22Rv1 (cell line): Measurements from ENCODE around the gene CEBPE.

Experiments used
- CTCF ChIP-seq: fragments of 450-650 bp; IDR thresholded peaks from 2 replicates; pipeline ENCODE4 v1.5.1; 2017; ENCODE audit warnings: mild to moderate bottlenecking
- ZFX ChIP-seq: fragments of 450-650 bp; IDR thresholded peaks from 2 replicates; pipeline ENCODE4 v1.6.1; 2017; ENCODE audit warnings: antibody characterized with exemption, borderline replicate concordance

GRCh38 chr14:23146351-23146910 is 27.4 kb upstream of the CEBPE start:
- no peak for TF ChIP-seq CTCF
- no peak for TF ChIP-seq ZFX
